ENCODE results near the gene DHRS4. TPM values are rescaled to one million over a fixed set of nuclear protein-coding genes. Genes with fewer than 3 reads are reported as not detected.
A peak's percentile ranks its signal among the peaks of the same experiment; 100 is the strongest.

Gene DHRS4
- total and polyA plus RNA-seq, 2 of the 13 experiments (the other 11 are each of a cell fraction or from before 2014, with no cell fraction given), result 23.9 to 45.1 TPM

GRCh38 chr14:23951590-23952201 lies 1.9 kb upstream of the DHRS4 start (continued):
- TF ChIP-seq JDP2 (CRISPR knock-in tag; IDR thresholded peaks at IDR 0.05; ENCODE audit: borderline replicate concordance) (no peak), KDM6A (CRISPR knock-in tag; IDR thresholded peaks at IDR 0.05; ENCODE audit: low read depth) (no peak), RERE (CRISPR knock-in tag; IDR thresholded peaks at IDR 0.05; ENCODE audit: low read depth) (no peak), KMT2A (CRISPR knock-in tag; IDR thresholded peaks at IDR 0.05) (0 out of 2 replicates have a peak, but pooled peaks have one; percentile 40), PRPF4 (IDR thresholded peaks at IDR 0.05; ENCODE audit: low read depth, low read length, poor library complexity, severe bottlenecking) (peak; percentile 71), MATR3 (CRISPR knock-in tag; IDR thresholded peaks at IDR 0.05) (no peak), PITX1 (CRISPR knock-in tag; IDR thresholded peaks at IDR 0.05) (peak; percentile 47; the same call in 1 of the 2 replicates), ZNF564 (CRISPR knock-in tag; IDR thresholded peaks at IDR 0.05) (0 out of 2 replicates have a peak, but pooled peaks have one; percentile 22), ZNF512B (CRISPR knock-in tag; IDR thresholded peaks at IDR 0.05; ENCODE audit: borderline replicate concordance) (peak; percentile 91; the same call in 1 of the 2 replicates), FLYWCH1 (CRISPR knock-in tag; IDR thresholded peaks at IDR 0.05) (no peak), U2AF1 (optimal IDR thresholded peaks at IDR 0.05; ENCODE audit: low read depth, low read length) (no peak), ZBTB33 (CRISPR knock-in tag; IDR thresholded peaks at IDR 0.05) (peak; percentile 83), LBX2 (CRISPR knock-in tag; IDR thresholded peaks at IDR 0.05; ENCODE audit: borderline replicate concordance) (0 out of 2 replicates have a peak, but pooled peaks have one; percentile 65), CENPT (CRISPR knock-in tag; IDR thresholded peaks at IDR 0.05; ENCODE audit: low read depth) (no peak), TBL1XR1 (IDR thresholded peaks at IDR 0.05; ENCODE audit: borderline replicate concordance, low read length, partially characterized antibody) (no peak)
